GM13976 (cell line): Measurements from ENCODE around the gene SBDS.

Experiments used
- DNase-seq: peaks from one replicate; pipeline ENCODE4 v3.0.0; 2012; ENCODE audit warnings: low spot score
- in situ Hi-C: fragments of 300-500 bp; cut with MboI; formaldehyde crosslinking; loops from one replicate; pipeline ENCODE4 v1.12.0; 2022; ENCODE audit warnings: low sequenced_read_pairs, mixed read lengths, inconsistent platforms; ENCODE audit not compliant: unreplicated experiment
- TF ChIP-seq, protein P1 (sequence below): IDR thresholded peaks from 2 replicates; pipeline ENCODE4 v1.5.1; 2012; ENCODE audit warnings: borderline replicate concordance, mild to moderate bottlenecking; ENCODE audit not compliant: insufficient read depth; ENCODE audit errors: extremely low read depth, missing control alignments, control extremely low read depth

The SBDS gene

DNA sequence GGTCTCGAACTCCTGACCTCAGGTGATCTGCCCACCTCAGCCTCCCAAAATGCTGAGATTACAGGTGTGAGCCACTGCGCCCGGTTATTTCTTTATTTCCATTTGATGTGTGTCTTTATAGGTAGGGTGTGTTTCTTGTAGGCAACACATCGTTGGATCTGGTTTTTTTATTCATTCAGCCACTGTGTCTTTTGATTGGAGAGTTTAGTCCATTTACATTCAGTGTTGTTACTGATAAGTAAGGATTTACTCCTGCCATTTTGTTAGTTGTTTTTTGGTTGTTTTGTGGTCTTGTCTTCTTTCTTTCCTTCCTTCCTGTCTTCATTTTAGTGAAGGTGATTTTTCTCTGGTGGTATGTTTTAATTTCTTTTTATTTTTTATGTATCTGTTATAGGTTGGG lies 57.4 kb downstream of the SBDS start:
- in situ Hi-C loops, result no loop called here
- TF ChIP-seq, protein P1, sequence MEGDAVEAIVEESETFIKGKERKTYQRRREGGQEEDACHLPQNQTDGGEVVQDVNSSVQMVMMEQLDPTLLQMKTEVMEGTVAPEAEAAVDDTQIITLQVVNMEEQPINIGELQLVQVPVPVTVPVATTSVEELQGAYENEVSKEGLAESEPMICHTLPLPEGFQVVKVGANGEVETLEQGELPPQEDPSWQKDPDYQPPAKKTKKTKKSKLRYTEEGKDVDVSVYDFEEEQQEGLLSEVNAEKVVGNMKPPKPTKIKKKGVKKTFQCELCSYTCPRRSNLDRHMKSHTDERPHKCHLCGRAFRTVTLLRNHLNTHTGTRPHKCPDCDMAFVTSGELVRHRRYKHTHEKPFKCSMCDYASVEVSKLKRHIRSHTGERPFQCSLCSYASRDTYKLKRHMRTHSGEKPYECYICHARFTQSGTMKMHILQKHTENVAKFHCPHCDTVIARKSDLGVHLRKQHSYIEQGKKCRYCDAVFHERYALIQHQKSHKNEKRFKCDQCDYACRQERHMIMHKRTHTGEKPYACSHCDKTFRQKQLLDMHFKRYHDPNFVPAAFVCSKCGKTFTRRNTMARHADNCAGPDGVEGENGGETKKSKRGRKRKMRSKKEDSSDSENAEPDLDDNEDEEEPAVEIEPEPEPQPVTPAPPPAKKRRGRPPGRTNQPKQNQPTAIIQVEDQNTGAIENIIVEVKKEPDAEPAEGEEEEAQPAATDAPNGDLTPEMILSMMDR, result no peak
- no peak for DNase-seq
